Measurements from ENCODE around the gene TRAFD1.
A peak's percentile ranks its signal among the peaks of the same experiment; 100 is the strongest.

Gene TRAFD1

DNA sequence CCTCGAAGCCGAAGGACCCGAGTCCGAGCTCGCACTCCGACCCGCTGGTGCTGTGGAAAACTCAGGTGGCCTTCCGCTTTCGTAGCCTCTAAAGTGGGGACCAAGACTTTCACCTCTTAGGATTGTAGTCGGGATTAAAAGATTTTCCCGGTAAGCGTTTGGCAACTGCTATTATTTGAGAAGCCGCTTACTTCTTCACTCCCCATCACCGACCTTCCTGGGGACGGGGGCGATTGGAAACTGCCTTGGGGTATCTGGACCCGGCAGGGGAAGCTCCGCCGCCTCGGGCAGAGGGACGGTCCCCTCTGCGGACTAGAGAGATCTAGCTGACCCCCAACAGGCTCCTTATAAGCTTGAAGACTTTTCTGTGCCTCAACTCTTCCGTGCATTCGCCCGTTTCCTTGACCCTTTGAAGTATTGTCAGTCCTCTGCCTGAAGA lies 659 bp downstream of the TRAFD1 start:
- ChIA-PET POLR2A (interaction anchor here (0.6 to 2.1 kb wide), 5 partner anchors 9 to 261 kb away, joined by 3 to 11 read pairs (median 6); partner anchors contain the start of gene NAA25), CTCF (interaction anchor here (0.8 to 1.9 kb wide), 5 partner anchors 12 to 28 kb away, joined by 3 to 10 read pairs (median 4); no protein-coding TSS in a partner anchor)
- peak; percentile 26 for DNase-seq (ENCODE audit: extremely low spot score)
- TF ChIP-seq, protein P1, sequence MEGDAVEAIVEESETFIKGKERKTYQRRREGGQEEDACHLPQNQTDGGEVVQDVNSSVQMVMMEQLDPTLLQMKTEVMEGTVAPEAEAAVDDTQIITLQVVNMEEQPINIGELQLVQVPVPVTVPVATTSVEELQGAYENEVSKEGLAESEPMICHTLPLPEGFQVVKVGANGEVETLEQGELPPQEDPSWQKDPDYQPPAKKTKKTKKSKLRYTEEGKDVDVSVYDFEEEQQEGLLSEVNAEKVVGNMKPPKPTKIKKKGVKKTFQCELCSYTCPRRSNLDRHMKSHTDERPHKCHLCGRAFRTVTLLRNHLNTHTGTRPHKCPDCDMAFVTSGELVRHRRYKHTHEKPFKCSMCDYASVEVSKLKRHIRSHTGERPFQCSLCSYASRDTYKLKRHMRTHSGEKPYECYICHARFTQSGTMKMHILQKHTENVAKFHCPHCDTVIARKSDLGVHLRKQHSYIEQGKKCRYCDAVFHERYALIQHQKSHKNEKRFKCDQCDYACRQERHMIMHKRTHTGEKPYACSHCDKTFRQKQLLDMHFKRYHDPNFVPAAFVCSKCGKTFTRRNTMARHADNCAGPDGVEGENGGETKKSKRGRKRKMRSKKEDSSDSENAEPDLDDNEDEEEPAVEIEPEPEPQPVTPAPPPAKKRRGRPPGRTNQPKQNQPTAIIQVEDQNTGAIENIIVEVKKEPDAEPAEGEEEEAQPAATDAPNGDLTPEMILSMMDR (IDR thresholded peaks at IDR 0.05; ENCODE audit: control extremely low read depth, extremely low read depth, low read depth, missing control alignments): no peak

DNA sequence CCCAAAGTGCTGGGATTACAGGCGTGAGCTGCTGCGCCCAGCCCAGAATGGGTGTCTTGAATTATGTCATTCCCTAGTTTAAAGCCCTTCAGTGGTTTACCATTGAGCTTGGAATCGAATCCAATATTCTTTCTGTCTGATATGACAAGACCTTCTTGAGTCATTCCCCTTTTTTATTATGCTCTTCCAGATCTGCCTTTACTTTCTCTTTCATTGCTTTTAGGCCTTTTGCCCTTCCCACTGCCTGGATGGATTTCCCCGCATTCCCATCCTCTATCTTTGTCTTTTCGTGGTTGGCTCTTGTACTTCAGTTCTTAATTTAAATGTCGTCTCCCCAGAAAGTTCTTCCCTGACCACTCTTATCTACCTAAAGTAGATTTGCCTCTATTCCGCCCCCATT lies 1.6 kb downstream of the TRAFD1 start:
- ChIA-PET CTCF (interaction anchor here (1.2 to 1.9 kb wide), 4 partner anchors 10 to 58 kb away, joined by 4 to 10 read pairs (median 4); no protein-coding TSS in a partner anchor), POLR2A (interaction anchor here (0.6 to 2.1 kb wide), 3 partner anchors 18 to 267 kb away, joined by 3 to 6 read pairs (median 4); partner anchors contain the start of gene NAA25)
- no peak for DNase-seq (ENCODE audit: extremely low spot score)
- TF ChIP-seq, protein P1 (IDR thresholded peaks at IDR 0.05; ENCODE audit: control extremely low read depth, extremely low read depth, low read depth, missing control alignments): no peak

DNA sequence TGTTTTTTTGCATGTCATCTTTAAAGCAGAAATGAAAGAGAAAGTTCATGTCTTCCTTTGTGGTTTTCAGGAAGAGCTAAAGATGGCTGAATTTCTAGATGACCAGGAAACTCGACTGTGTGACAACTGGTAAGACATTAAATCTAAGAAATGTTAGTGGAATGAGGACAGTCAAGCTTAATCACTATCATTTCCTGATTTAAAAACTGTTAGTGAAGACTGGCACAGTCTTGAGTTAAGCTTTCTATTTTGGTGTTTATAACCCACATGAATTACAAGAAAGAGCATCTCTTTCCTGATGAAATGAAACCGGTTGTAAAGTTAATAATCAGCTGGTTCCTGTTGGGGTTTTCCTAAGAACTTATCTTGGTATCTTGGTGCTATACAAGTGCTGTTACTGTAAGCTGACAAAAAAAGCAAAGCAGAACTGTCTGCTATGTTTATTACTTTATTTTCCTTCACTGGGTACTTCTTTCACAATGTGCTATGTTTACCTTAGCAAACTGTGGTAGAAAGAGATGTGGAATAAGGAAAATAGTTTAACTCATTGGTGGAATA lies 5.2 kb downstream of the TRAFD1 start:
- DNase-seq (ENCODE audit: extremely low spot score): peak; percentile 54
- POLR2A ChIA-PET: interaction anchor here (0.5 to 0.7 kb wide), 2 partner anchors 10 to 17 kb away, joined by 3 read pairs; no protein-coding TSS in a partner anchor
- CTCF ChIA-PET: interaction anchor here (1.0 to 1.8 kb wide), 4 partner anchors 9 to 77 kb away, joined by 3 to 6 read pairs (median 4); no protein-coding TSS in a partner anchor
- TF ChIP-seq, protein P1 (IDR thresholded peaks at IDR 0.05; ENCODE audit: control extremely low read depth, extremely low read depth, low read depth, missing control alignments): no peak

DNA sequence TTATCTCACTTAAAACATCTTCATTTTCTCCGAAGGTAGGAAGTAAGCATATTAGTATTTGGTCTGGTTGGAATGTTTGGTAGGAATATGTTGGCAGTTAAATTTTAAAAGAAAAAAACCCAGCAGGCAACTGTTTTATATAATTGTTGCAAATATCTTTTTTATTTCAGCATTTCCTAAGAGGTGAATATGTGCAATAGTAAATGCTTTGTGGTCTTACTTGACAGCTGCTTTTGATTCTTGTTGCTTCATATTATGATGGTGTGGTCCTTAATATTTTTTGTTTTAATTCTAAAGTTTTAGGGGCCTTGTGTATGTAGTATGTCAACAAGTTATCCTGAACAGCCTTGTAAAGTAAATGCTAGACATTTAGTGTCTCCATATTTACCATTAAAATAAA lies 6.3 kb downstream of the TRAFD1 start:
- ChIA-PET POLR2A (no interaction called here), CTCF (interaction anchor here (1.0 to 1.8 kb wide), 4 partner anchors 9 to 66 kb away, joined by 3 to 4 read pairs (median 3); no protein-coding TSS in a partner anchor)
- TF ChIP-seq, protein P1 (IDR thresholded peaks at IDR 0.05; ENCODE audit: control extremely low read depth, extremely low read depth, low read depth, missing control alignments): no peak
- DNase-seq (ENCODE audit: extremely low spot score): no peak

DNA sequence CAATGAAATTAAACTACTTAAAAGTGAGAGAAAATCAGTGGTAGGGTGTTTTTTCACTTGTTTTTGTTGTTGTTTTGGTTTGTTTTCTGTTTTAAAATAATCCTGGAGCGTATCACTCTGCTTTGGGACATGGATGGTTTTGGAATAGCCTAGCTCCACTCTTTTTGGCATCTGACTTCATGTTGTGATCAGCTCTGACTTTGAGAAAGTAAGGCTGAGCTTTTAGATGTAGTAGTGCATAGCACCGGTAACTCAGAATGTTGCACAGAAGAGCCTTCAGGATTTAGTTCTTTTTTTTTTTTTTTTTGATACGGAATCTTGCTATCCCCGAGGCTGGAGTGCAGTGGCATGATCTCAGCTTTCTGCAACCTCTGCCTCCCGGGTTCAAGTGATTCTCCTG lies 8.1 kb downstream of the TRAFD1 start:
- ChIA-PET CTCF (interaction anchor here (1.0 to 1.1 kb wide), 2 partner anchors 17 to 65 kb away, joined by 3 read pairs; no protein-coding TSS in a partner anchor), POLR2A (no interaction called here)
- TF ChIP-seq, protein P1 (IDR thresholded peaks at IDR 0.05; ENCODE audit: control extremely low read depth, extremely low read depth, low read depth, missing control alignments): no peak
- DNase-seq (ENCODE audit: extremely low spot score): no peak

DNA sequence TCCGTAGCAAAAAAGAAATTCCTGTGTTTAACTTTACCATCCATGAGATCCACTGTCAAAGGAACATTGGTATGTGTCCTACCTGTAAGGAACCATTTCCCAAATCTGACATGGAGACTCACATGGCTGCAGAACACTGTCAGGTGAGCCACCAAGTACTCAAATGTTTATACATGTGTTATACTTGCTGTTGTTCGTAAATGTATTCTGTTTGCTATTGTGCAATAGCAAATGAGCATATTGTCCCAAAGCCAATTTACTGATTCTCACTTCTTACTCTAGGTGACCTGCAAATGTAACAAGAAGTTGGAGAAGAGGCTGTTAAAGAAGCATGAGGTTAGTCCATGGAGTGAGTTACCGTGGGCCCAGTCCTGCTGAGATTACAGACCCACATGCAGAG lies 9.4 kb downstream of the TRAFD1 start:
- POLR2A ChIA-PET: no interaction called here

More for the DNA sequence above, 9.4 kb downstream of the TRAFD1 start:
- no peak for DNase-seq (ENCODE audit: extremely low spot score)
- CTCF ChIA-PET: no interaction called here
- TF ChIP-seq, protein P1 (IDR thresholded peaks at IDR 0.05; ENCODE audit: control extremely low read depth, extremely low read depth, low read depth, missing control alignments): no peak

Data from GM10248 (cell line).